Smooth muscle cell (in vitro differentiated cells): ENCODE measurements around the gene ADRA1B. TPM values are rescaled to one million over a fixed set of nuclear protein-coding genes. Genes with fewer than 3 reads are reported as not detected.

Source experiments
- DNase-seq: peaks from one replicate; lab custom pipeline; 2025; ENCODE audit not compliant: unreplicated experiment; lab: John Stamatoyannopoulos, UW
- H2AFZ ChIP-seq: fragments of 200-600 bp; sonication (generic); 2 replicates; pipeline ENCODE4 v1.6.0; 2016; ENCODE audit warnings: antibody characterized with exemption, low read depth, mild to moderate bottlenecking
- H3F3A ChIP-seq: fragments of 200-600 bp; sonication (generic); 2 replicates; pipeline ENCODE4 v1.6.0; 2017; ENCODE audit warnings: antibody characterized with exemption, low read depth
- H3K27ac ChIP-seq: fragments of 200-600 bp; sonication (generic); 2 replicates; pipeline ENCODE4 v1.5.1; 2016; ENCODE audit warnings: low read depth, mild to moderate bottlenecking
- H3K27me3 ChIP-seq: fragments of 200-600 bp; sonication (generic); 2 replicates; pipeline ENCODE4 v1.6.1; 2016; ENCODE audit warnings: low read depth, mild to moderate bottlenecking
- H3K36me3 ChIP-seq: fragments of 200-600 bp; sonication (generic); 2 replicates; pipeline ENCODE4 v1.5.1; 2016; ENCODE audit warnings: low read depth
- H3K4me1 ChIP-seq: fragments of 200-600 bp; sonication (generic); 2 replicates; pipeline ENCODE4 v1.5.1; 2016; ENCODE audit warnings: low read depth
- H3K4me2 ChIP-seq: fragments of 200-600 bp; sonication (generic); 2 replicates; pipeline ENCODE4 v1.6.0; 2016; ENCODE audit warnings: mild to moderate bottlenecking
- H3K4me3 ChIP-seq: fragments of 200-600 bp; sonication (generic); 2 replicates; pipeline ENCODE4 v1.5.1; 2016; ENCODE audit warnings: mild to moderate bottlenecking
- H3K79me2 ChIP-seq: fragments of 200-600 bp; sonication (generic); 2 replicates; pipeline ENCODE4 v1.6.0; 2016; ENCODE audit warnings: low read depth, mild to moderate bottlenecking
- H3K9ac ChIP-seq: fragments of 200-600 bp; sonication (generic); 2 replicates; pipeline ENCODE4 v1.6.0; 2016; ENCODE audit warnings: low read depth
- H3K9me3 ChIP-seq: fragments of 200-600 bp; sonication (generic); replicated peaks from 2 replicates; pipeline ENCODE4 v1.5.1; 2016; ENCODE audit warnings: low read depth
- H4K20me1 ChIP-seq: fragments of 200-600 bp; sonication (generic); 2 replicates; pipeline ENCODE4 v1.6.0; 2016; ENCODE audit warnings: low read depth
- CTCF ChIP-seq: fragments of 200-600 bp; sonication (generic); IDR thresholded peaks from 2 replicates; pipeline ENCODE4 v1.5.1; 2017; ENCODE audit warnings: borderline replicate concordance, mild to moderate bottlenecking, antibody characterized with exemption; ENCODE audit not compliant: insufficient read depth, poor library complexity, severe bottlenecking
- WGBS: methylation state at CpG from one replicate; pipeline ENCODE4 v1.1.7; 2016; ENCODE audit warnings: low lambda C conversion rate; 5-methylcytosine and 5-hydroxymethylcytosine counted together
- polyA plus RNA-seq: library from polyadenylated mRNA; unstranded; fragments of >200 nt; fragmentation: Nextera tagmentation; extraction: Ambion mirVana; gene quantifications from 2 replicates; pipeline ENCODE4 v1.2.1, GENCODE V29; 2016
- total RNA-seq: library from RNA; depleted of rRNA; stranded (reverse); fragments of >200 nt; gene quantifications from 2 replicates; pipeline ENCODE4 v1.2.3, GENCODE V29; 2014

The ADRA1B gene
- total and polyA plus RNA-seq, 2 experiments from 2014 or later: 0.34 to 0.36 TPM

GRCh38 chr5:159978358-159978757, 62.1 kb downstream of the ADRA1B start:
- 10% methylated on average over 2 of the region's 2 CpGs for WGBS
- Histone ChIP-seq H3K27ac (no peak overlapping the region), H3K79me2 (no peaks in the 10 kb centered on the region)

GRCh38 chr5:159982421-159983173, 66.3 kb downstream of the ADRA1B start:
- no peak overlapping the region for H3K4me2 ChIP-seq
- H3K27ac ChIP-seq: peak overlapping the region; percentile 36
- H3K27me3 ChIP-seq: peaks cover 66% of the 10 kb centered on the region

More at GRCh38 chr5:159978358-159978757, 62.1 kb downstream of the ADRA1B start:
- H3K27me3 ChIP-seq: peaks cover 41% of the 10 kb centered on the region
- no peaks in the 10 kb centered on the region for H3K9me3 ChIP-seq
- H3K4me2 ChIP-seq: no peak overlapping the region
- no peaks in the 10 kb centered on the region for H4K20me1 ChIP-seq
- no peaks in the 10 kb centered on the region for H3K4me1 ChIP-seq
- no peak overlapping the region for H3K4me3 ChIP-seq
- H3K9ac ChIP-seq: no peak overlapping the region
- no peak for TF ChIP-seq CTCF
- no peak overlapping the region for H2AFZ ChIP-seq
- no peaks in the 10 kb centered on the region for H3K36me3 ChIP-seq
- no peak for DNase-seq
- H3F3A ChIP-seq: peaks cover 12% of the 10 kb centered on the region

GRCh38 chr5:159987031-159987674, 70.9 kb downstream of the ADRA1B start:
- TF ChIP-seq CTCF: peak; percentile 58
- peaks cover 58% of the 10 kb centered on the region for H3K27me3 ChIP-seq
- peak overlapping the region; percentile 52 for H3K4me3 ChIP-seq
- H3K9ac ChIP-seq: no peak overlapping the region
- DNase-seq: peak; percentile 9
- peaks cover 2% of the 10 kb centered on the region for H3F3A ChIP-seq
- no peaks in the 10 kb centered on the region for H3K4me1 ChIP-seq
- no peaks in the 10 kb centered on the region for H3K36me3 ChIP-seq
- no peaks in the 10 kb centered on the region for H4K20me1 ChIP-seq
- 5% methylated on average over 50 of the region's 50 CpGs for WGBS
- H3K9me3 ChIP-seq: no peaks in the 10 kb centered on the region
- H3K79me2 ChIP-seq: no peaks in the 10 kb centered on the region
- peak overlapping the region; percentile 85 for H3K4me2 ChIP-seq
- H2AFZ ChIP-seq: no peak overlapping the region
- no peak overlapping the region for H3K27ac ChIP-seq

More at GRCh38 chr5:159982421-159983173, 66.3 kb downstream of the ADRA1B start:
- peaks cover 8% of the 10 kb centered on the region for H3F3A ChIP-seq
- TF ChIP-seq CTCF: no peak
- no peaks in the 10 kb centered on the region for H3K9me3 ChIP-seq
- no peaks in the 10 kb centered on the region for H3K4me1 ChIP-seq
- H3K9ac ChIP-seq: no peak overlapping the region
- no peaks in the 10 kb centered on the region for H3K36me3 ChIP-seq
- WGBS: 88% methylated on average over 8 of the region's 8 CpGs
- no peak for DNase-seq
- H3K4me3 ChIP-seq: no peak overlapping the region
- H4K20me1 ChIP-seq: no peaks in the 10 kb centered on the region
- no peaks in the 10 kb centered on the region for H3K79me2 ChIP-seq
- no peak overlapping the region for H2AFZ ChIP-seq

GRCh38 chr5:159990506-159990905, 74.2 kb downstream of the ADRA1B start:
- Histone ChIP-seq H2AFZ (no peak overlapping the region), H4K20me1 (no peaks in the 10 kb centered on the region), H3K4me2 (no peak overlapping the region), H3K4me3 (no peak overlapping the region), H3F3A (peaks cover 2% of the 10 kb centered on the region), H3K4me1 (no peaks in the 10 kb centered on the region), H3K27me3 (peaks cover 35% of the 10 kb centered on the region), H3K36me3 (no peaks in the 10 kb centered on the region), H3K9me3 (no peaks in the 10 kb centered on the region), H3K27ac (no peak overlapping the region), H3K9ac (no peak overlapping the region), H3K79me2 (no peaks in the 10 kb centered on the region)
- 89% methylated on average over 2 of the region's 2 CpGs for WGBS
- TF ChIP-seq CTCF: peak; percentile 10
- DNase-seq: no peak
